GM12878 (cell line): ENCODE data around the gene COL24A1. TPM values are rescaled to one million over a fixed set of nuclear protein-coding genes. Genes with fewer than 3 reads are reported as not detected.

ENCODE experiments used
- ATAC-seq: fragments of 200-7000 bp; cut with Tn5 transposase; 3 replicates; pipeline ENCODE4 v1.9.1; 2020; ENCODE audit warnings: mild to moderate bottlenecking, moderate library complexity
- BruUV-seq: library from RNA; stranded (reverse); fragments of 400-500 nt; replicated peaks from 2 replicates; lab custom pipeline; 2021; lab: Mats Ljungman, UMichigan
- CTCF ChIA-PET: fragments of 300-600 bp; sonication (Branson Sonifier 250); formaldehyde crosslinking; extraction: SDS; loops from one replicate; lab custom pipeline; 2021; ENCODE audit warnings: inconsistent platforms; lab: Yijun Ruan, JAX
- POLR2A ChIA-PET: fragments of 350-600 bp; formaldehyde crosslinking; extraction: SDS; loops from one replicate; lab custom pipeline; 2021; ENCODE audit warnings: inconsistent platforms; lab: Charles Lee
- RAD21 ChIA-PET: fragments of 300-600 bp; sonication (Branson Sonifier 250); formaldehyde crosslinking; loops from one replicate; lab custom pipeline; 2023; ENCODE audit warnings: antibody characterized with exemption; ENCODE audit not compliant: unreplicated experiment; lab: Charles Lee
- SMC1A ChIA-PET: fragments of 300-600 bp; sonication (Branson Sonifier 250); formaldehyde crosslinking; loops from one replicate; lab custom pipeline; 2023; ENCODE audit not compliant: unreplicated experiment, uncharacterized antibody; lab: Charles Lee
- DNase-seq: peaks from one replicate; pipeline ENCODE4 v3.0.0-alpha.2; 2011; ENCODE audit warnings: low read depth, low spot score
- FAIRE-seq: peaks from 3 replicates; lab custom pipeline; 2011; peaks lifted over from hg19 to GRCh38; lab: Jason Lieb, UNC
- H2AFZ ChIP-seq: 2 replicates; pipeline ENCODE4 v1.6.0; 2011; ENCODE audit warnings: low read depth, low read length, control low read depth; ENCODE audit not compliant: control insufficient read depth
- H3K27ac ChIP-seq: 2 replicates; pipeline ENCODE4 v1.5.1; 2011; ENCODE audit warnings: control low read depth; ENCODE audit not compliant: control insufficient read depth, insufficient read depth
- H3K27me3 ChIP-seq, 2 experiments: replicated peaks in 1 of 2; 2 replicates each; pipeline versions ENCODE4 v1.6.0 to v1.6.1; 2011; ENCODE audit warnings: low read length in 1 of 2; ENCODE audit not compliant: control insufficient read depth in 2 of 2, insufficient read depth in 2 of 2
- H3K36me3 ChIP-seq, 2 experiments: 2 replicates each; pipeline ENCODE4 v1.5.1; 2011; ENCODE audit warnings: low read length in 1 of 2; ENCODE audit not compliant: control insufficient read depth in 2 of 2, insufficient read depth in 2 of 2
- H3K4me1 ChIP-seq: 2 replicates; pipeline ENCODE4 v1.6.1; 2011; ENCODE audit warnings: mild to moderate bottlenecking, low read length, moderate library complexity, mixed read lengths; ENCODE audit not compliant: control insufficient read depth, insufficient read depth
- H3K4me2 ChIP-seq: 2 replicates; pipeline ENCODE4 v1.6.0; 2011; ENCODE audit warnings: control low read depth; ENCODE audit not compliant: control insufficient read depth, insufficient read depth
- H3K4me3 ChIP-seq: fragments of 200-600 bp; sonication (generic); 2 replicates; pipeline ENCODE4 v1.5.1; 2016
- H3K79me2 ChIP-seq: 2 replicates; pipeline ENCODE4 v1.6.0; 2011; ENCODE audit warnings: low read length; ENCODE audit not compliant: control insufficient read depth, insufficient read depth
- H3K9ac ChIP-seq: 2 replicates; pipeline ENCODE4 v1.8.0; 2011; ENCODE audit warnings: low read length, control low read depth, mixed read lengths; ENCODE audit not compliant: control insufficient read depth, insufficient read depth
- H3K9me3 ChIP-seq: replicated peaks from 3 replicates; pipeline ENCODE4 v1.5.1; 2011; ENCODE audit warnings: mild to moderate bottlenecking, low read length; ENCODE audit not compliant: control insufficient read depth, insufficient read depth
- H4K20me1 ChIP-seq: 2 replicates; pipeline ENCODE4 v1.6.0; 2011; ENCODE audit not compliant: control insufficient read depth, insufficient read depth
- DPF2 ChIP-seq: fragments of 450-650 bp; IDR thresholded peaks from 2 replicates; pipeline ENCODE4 v1.6.1; 2017; ENCODE audit warnings: mild to moderate bottlenecking
- EGR1 ChIP-seq, 2 experiments: IDR thresholded peaks; 1 replicate in 1 of 2; 2 replicates in 1 of 2; pipeline ENCODE4 v1.6.1; 2011 to 2012; ENCODE audit warnings: low read depth in 2 of 2, low read length in 2 of 2, borderline replicate concordance in 1 of 2, mild to moderate bottlenecking in 1 of 2, moderate library complexity in 1 of 2
- EP300 ChIP-seq, 2 experiments: fragments of 150-350 bp in 1 of 2; IDR thresholded peaks; 2 replicates each; pipeline ENCODE4 v1.6.1; 2011 to 2012; ENCODE audit warnings: low read depth in 2 of 2, low read length in 2 of 2, borderline replicate concordance in 1 of 2, improper control_type of control experiment in 1 of 2, inconsistent platforms in 1 of 2; ENCODE audit not compliant: control insufficient read depth in 1 of 2
- ETV6 ChIP-seq, 2 experiments: fragments of 450-650 bp in 1 of 2; IDR thresholded peaks in 1 of 2; conservative IDR thresholded peaks in 1 of 2; 2 replicates each; pipeline ENCODE4 v1.6.1; 2014; ENCODE audit warnings: antibody characterized with exemption in 1 of 2, borderline replicate concordance in 1 of 2, low read depth in 1 of 2, mild to moderate bottlenecking in 1 of 2, moderate library complexity in 1 of 2
- PBX3 ChIP-seq: IDR thresholded peaks from 2 replicates; pipeline ENCODE4 v1.6.1; 2011; ENCODE audit warnings: mild to moderate bottlenecking, low read depth, low read length, moderate library complexity; ENCODE audit not compliant: insufficient replicate concordance
- POLR2A ChIP-seq: IDR thresholded peaks from 2 replicates; pipeline ENCODE4 v1.6.1; 2011; ENCODE audit warnings: low read depth, mild to moderate bottlenecking, low read length
- RCOR1 ChIP-seq: conservative IDR thresholded peaks from 2 replicates; pipeline ENCODE4 v1.6.1; 2012; ENCODE audit warnings: low read depth, low read length, improper control_type of control experiment
- RFX5 ChIP-seq: IDR thresholded peaks from 2 replicates; pipeline ENCODE4 v1.6.1; 2011; ENCODE audit warnings: low read depth, low read length, improper control_type of control experiment
- SRF ChIP-seq, 2 experiments: IDR thresholded peaks; 2 replicates each; pipeline ENCODE4 v1.6.1; 2011; ENCODE audit warnings: low read depth in 2 of 2, low read length in 2 of 2, mild to moderate bottlenecking in 1 of 2, moderate library complexity in 1 of 2
- TCF3 ChIP-seq: IDR thresholded peaks from 2 replicates; pipeline ENCODE4 v1.6.1; 2012; ENCODE audit warnings: low read depth, mild to moderate bottlenecking, low read length, borderline replicate concordance; ENCODE audit not compliant: insufficient read depth
- ZBTB4 ChIP-seq: fragments of 450-650 bp; formaldehyde crosslinking; IDR thresholded peaks from 2 replicates; pipeline ENCODE4 v1.4.0; 2022; ENCODE audit warnings: mild to moderate bottlenecking, moderate library complexity
- WGBS: methylation state at CpG from one replicate; pipeline ENCODE4 v1.1.6; 2016; ENCODE audit warnings: low lambda C conversion rate; ENCODE audit not compliant: insufficient replicate concordance, insufficient coverage; ENCODE audit errors: missing lambda C conversion rate; 5-methylcytosine and 5-hydroxymethylcytosine counted together
- in situ Hi-C: fragments of 300-500 bp; cut with MboI; formaldehyde crosslinking; loops from 9 replicates; pipeline ENCODE4 v1.14.3; 2018; ENCODE audit warnings: mixed read lengths
- intact Hi-C: fragments of 100-400 bp; cut with micrococcal nuclease; formaldehyde crosslinking; loops from one replicate; pipeline ENCODE4 v1.14.2; 2022; ENCODE audit not compliant: unreplicated experiment
- polyA plus RNA-seq, 11 experiments: library from polyadenylated mRNA; depleted of rRNA in 4 of 11; unstranded in 6 of 11; stranded (reverse) in 5 of 11; fragments of >200 nt; fragmentation: Nextera tagmentation in 4 of 11; fragmentation: Illumina TruSeq in 1 of 11; extraction: Ambion mirVana in 4 of 11; extraction: Trizol in 1 of 11; gene quantifications; 1 replicate in 1 of 11; 2 replicates in 10 of 11; pipeline versions ENCODE4 v1.2.1 to v1.2.3, GENCODE V29; 2011 to 2016; ENCODE audit warnings: inconsistent platforms in 2 of 11, missing spikeins in 2 of 11, low read depth in 1 of 11
- total RNA-seq, 4 experiments: library from RNA; depleted of rRNA in 3 of 4; stranded (reverse); fragments of >200 nt in 3 of 4; fragmentation: Illumina TruSeq in 1 of 4; extraction: Trizol in 1 of 4; gene quantifications; 2 replicates each; pipeline versions ENCODE4 v1.2.1 to v1.2.3, GENCODE V29; 2013 to 2021
- TF ChIP-seq, protein P1 (sequence below): IDR thresholded peaks from 2 replicates; pipeline ENCODE4 v1.6.1; 2011; ENCODE audit warnings: low read depth, low read length, improper control_type of control experiment, borderline replicate concordance
- TF ChIP-seq, protein P2 (sequence below), 3 experiments: IDR thresholded peaks in 2 of 3; conservative IDR thresholded peaks in 1 of 3; 2 replicates each; pipeline ENCODE4 v1.5.1; 2011; ENCODE audit warnings: low read depth in 3 of 3, low read length in 3 of 3, mild to moderate bottlenecking in 3 of 3, control low read depth in 2 of 3, moderate library complexity in 2 of 3, inconsistent platforms in 1 of 3, mixed read lengths in 1 of 3; ENCODE audit not compliant: control insufficient read depth in 2 of 3, insufficient read depth in 1 of 3; ENCODE audit errors: extremely low read depth in 1 of 3
- TF ChIP-seq, protein P3 (sequence below): IDR thresholded peaks from 2 replicates; pipeline ENCODE4 v1.6.1; 2012; ENCODE audit warnings: low read depth, low read length, improper control_type of control experiment

Gene COL24A1
- total and polyA plus RNA-seq, 10 of the 15 experiments (the other 5 are each of a cell fraction or from before 2014, with no cell fraction given): 0.19 to 4.1 (median 2.0) TPM

- TF ChIP-seq EGR1 (IDR thresholded peaks at IDR 0.05; ENCODE audit: borderline replicate concordance in 1 of 2, low read depth in 2 of 2, low read length in 2 of 2) (no peak), RCOR1 (no peak), DPF2 (no peak)
- TF ChIP-seq, protein P1, sequence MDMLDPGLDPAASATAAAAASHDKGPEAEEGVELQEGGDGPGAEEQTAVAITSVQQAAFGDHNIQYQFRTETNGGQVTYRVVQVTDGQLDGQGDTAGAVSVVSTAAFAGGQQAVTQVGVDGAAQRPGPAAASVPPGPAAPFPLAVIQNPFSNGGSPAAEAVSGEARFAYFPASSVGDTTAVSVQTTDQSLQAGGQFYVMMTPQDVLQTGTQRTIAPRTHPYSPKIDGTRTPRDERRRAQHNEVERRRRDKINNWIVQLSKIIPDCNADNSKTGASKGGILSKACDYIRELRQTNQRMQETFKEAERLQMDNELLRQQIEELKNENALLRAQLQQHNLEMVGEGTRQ: no peak
Measured at GRCh38 chr1:86100401-86100800, 56.2 kb downstream of the COL24A1 start (continued).

- Histone ChIP-seq H3K27ac (no peak overlapping the region), H3K79me2 (no peaks in the 10 kb centered on the region), H3K4me3 (no peak overlapping the region), H2AFZ (no peak overlapping the region), H3K36me3 (no peaks in the 10 kb centered on the region), H3K4me1 (0 out of 2 replicates have a peak, but pooled peaks cover 3% of the 10 kb centered on the region), H3K27me3 (no peaks in the 10 kb centered on the region), H3K9me3 (no peaks in the 10 kb centered on the region), H3K4me2 (no peak overlapping the region), H4K20me1 (no peaks in the 10 kb centered on the region), H3K9ac (no peak overlapping the region)
- FAIRE-seq (no peak), DNase-seq (no peak), ATAC-seq (no peak)
- intact Hi-C loops: no loop called here
- RAD21 ChIA-PET: no interaction called here
- WGBS: 77% methylated on average over 16 of the region's 16 CpGs
- BruUV-seq: no TSS peak
- POLR2A ChIA-PET: no interaction called here
- CTCF ChIA-PET: no interaction called here
- SMC1A ChIA-PET: no interaction called here
- in situ Hi-C loops: no loop called here
- TF ChIP-seq POLR2A (no peak), ETV6 (conservative IDR thresholded peaks at IDR 0.05 in 1 of 2, IDR thresholded peaks at IDR 0.05 in 1 of 2; ENCODE audit: borderline replicate concordance in 1 of 2, low read depth in 1 of 2) (no peak), SRF (IDR thresholded peaks at IDR 0.05; ENCODE audit: low read depth in 2 of 2, low read length in 2 of 2) (no peak), PBX3 (no peak), EP300 (IDR thresholded peaks at IDR 0.05; ENCODE audit: borderline replicate concordance in 1 of 2, control insufficient read depth in 1 of 2, low read depth in 2 of 2, low read length in 2 of 2) (no peak), TCF3 (no peak), ZBTB4 (CRISPR knock-in tag) (no peak), RFX5 (no peak)
- TF ChIP-seq, protein P2, sequence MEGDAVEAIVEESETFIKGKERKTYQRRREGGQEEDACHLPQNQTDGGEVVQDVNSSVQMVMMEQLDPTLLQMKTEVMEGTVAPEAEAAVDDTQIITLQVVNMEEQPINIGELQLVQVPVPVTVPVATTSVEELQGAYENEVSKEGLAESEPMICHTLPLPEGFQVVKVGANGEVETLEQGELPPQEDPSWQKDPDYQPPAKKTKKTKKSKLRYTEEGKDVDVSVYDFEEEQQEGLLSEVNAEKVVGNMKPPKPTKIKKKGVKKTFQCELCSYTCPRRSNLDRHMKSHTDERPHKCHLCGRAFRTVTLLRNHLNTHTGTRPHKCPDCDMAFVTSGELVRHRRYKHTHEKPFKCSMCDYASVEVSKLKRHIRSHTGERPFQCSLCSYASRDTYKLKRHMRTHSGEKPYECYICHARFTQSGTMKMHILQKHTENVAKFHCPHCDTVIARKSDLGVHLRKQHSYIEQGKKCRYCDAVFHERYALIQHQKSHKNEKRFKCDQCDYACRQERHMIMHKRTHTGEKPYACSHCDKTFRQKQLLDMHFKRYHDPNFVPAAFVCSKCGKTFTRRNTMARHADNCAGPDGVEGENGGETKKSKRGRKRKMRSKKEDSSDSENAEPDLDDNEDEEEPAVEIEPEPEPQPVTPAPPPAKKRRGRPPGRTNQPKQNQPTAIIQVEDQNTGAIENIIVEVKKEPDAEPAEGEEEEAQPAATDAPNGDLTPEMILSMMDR (IDR thresholded peaks at IDR 0.05 in 2 of 3, conservative IDR thresholded peaks at IDR 0.05 in 1 of 3; ENCODE audit: control insufficient read depth in 2 of 3, extremely low read depth in 1 of 3, insufficient read depth in 1 of 3, low read depth in 3 of 3, low read length in 3 of 3): no peak
- TF ChIP-seq, protein P3, sequence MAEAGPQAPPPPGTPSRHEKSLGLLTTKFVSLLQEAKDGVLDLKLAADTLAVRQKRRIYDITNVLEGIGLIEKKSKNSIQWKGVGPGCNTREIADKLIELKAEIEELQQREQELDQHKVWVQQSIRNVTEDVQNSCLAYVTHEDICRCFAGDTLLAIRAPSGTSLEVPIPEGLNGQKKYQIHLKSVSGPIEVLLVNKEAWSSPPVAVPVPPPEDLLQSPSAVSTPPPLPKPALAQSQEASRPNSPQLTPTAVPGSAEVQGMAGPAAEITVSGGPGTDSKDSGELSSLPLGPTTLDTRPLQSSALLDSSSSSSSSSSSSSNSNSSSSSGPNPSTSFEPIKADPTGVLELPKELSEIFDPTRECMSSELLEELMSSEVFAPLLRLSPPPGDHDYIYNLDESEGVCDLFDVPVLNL: no peak
Measured at GRCh38 chr1:86089765-86090164, 66.8 kb downstream of the COL24A1 start.
